Lung (tissue), 12 donors: ENCODE measurements around the gene RAI2. TPM values are rescaled to one million over a fixed set of nuclear protein-coding genes. Genes with fewer than 3 reads are reported as not detected.

Experiments
- ATAC-seq: fragments of 200-7000 bp; cut with Tn5 transposase; one replicate; pipeline ENCODE4 v1.9.1; 2020; ENCODE audit warnings: moderate number of reproducible peaks; ENCODE audit not compliant: insufficient read depth, low FRiP score
- DNase-seq, 3 donors: peaks; one replicate each; pipeline ENCODE4 v3.0.0-alpha.2; 2013 to 2017
- H3K27ac ChIP-seq, 2 donors: one replicate each; pipeline ENCODE4 v1.5.1; 2013; ENCODE audit warnings: mild to moderate bottlenecking in 2 of 2, moderate library complexity in 2 of 2, control low read depth in 1 of 2, inconsistent platforms in 1 of 2, low read depth in 1 of 2, low read length in 1 of 2
- H3K27me3 ChIP-seq, 3 donors: one replicate each; pipeline ENCODE4 v1.5.1; 2013; ENCODE audit warnings: low read length in 2 of 3; ENCODE audit not compliant: control insufficient read depth in 3 of 3, insufficient read depth in 3 of 3
- H3K36me3 ChIP-seq, 4 donors: one replicate each; pipeline ENCODE4 v1.5.1; 2013; ENCODE audit warnings: low read length in 4 of 4, mild to moderate bottlenecking in 1 of 4, moderate library complexity in 1 of 4; ENCODE audit not compliant: control insufficient read depth in 4 of 4, insufficient read depth in 4 of 4
- H3K4me1 ChIP-seq, 5 donors: one replicate each; pipeline ENCODE4 v1.5.1; 2013; ENCODE audit warnings: low read length in 5 of 5, mild to moderate bottlenecking in 2 of 5, moderate library complexity in 1 of 5; ENCODE audit not compliant: control insufficient read depth in 5 of 5, insufficient read depth in 5 of 5
- H3K4me3 ChIP-seq: one replicate; pipeline ENCODE4 v1.5.1; 2013; ENCODE audit warnings: mild to moderate bottlenecking, control low read depth, moderate library complexity
- H3K9ac ChIP-seq, 2 donors: one replicate each; pipeline ENCODE4 v1.5.1; 2013; ENCODE audit warnings: low read length in 2 of 2, control low read depth in 1 of 2; ENCODE audit not compliant: insufficient read depth in 1 of 2
- H3K9me3 ChIP-seq, 4 donors: one replicate each; pipeline ENCODE4 v1.5.1; 2013; ENCODE audit warnings: low read length in 3 of 4, mild to moderate bottlenecking in 1 of 4, moderate library complexity in 1 of 4; ENCODE audit not compliant: control insufficient read depth in 4 of 4, insufficient read depth in 3 of 4
- CTCF ChIP-seq: IDR thresholded peaks from 2 replicates; pipeline ENCODE4 v1.5.1; 2012; ENCODE audit warnings: mild to moderate bottlenecking; ENCODE audit errors: control extremely low read depth, extremely low read depth
- WGBS, 2 donors: extraction: QIAGEN DNeasy Blood & Tissue Kit; methylation state at CpG; one replicate each; pipeline ENCODE4 v1.1.7; 2013; 5-methylcytosine and 5-hydroxymethylcytosine counted together
- polyA plus RNA-seq, 2 donors: library from polyadenylated mRNA; stranded (reverse); fragments of 200-250 nt; gene quantifications; one replicate each; pipeline ENCODE4 v1.2.1, GENCODE V29; 2013
- total RNA-seq, 2 donors: library from RNA; depleted of rRNA in 1 of 2; stranded (reverse); fragments of >200 nt in 1 of 2; gene quantifications; one replicate each; pipeline ENCODE4 v1.2.1, GENCODE V29; 2014 to 2021
- donor health status: control.
- donor health status: control.
- donor health status: Bipolar disorder and iron deficiency.
- donor health status: healthy.
- donor health status: DM: yes; HTN: yes; CAD: no.

Gene RAI2
- total and polyA plus RNA-seq, 4 donors = 11.5 to 19.9 (median 13.6) TPM

GRCh38 chrX:17779434-17779833, 81.7 kb downstream of the RAI2 start:
- no peak for DNase-seq
- Histone ChIP-seq H3K9ac (no peak overlapping the region), H3K36me3 (no peaks in the 10 kb centered on the region), H3K27me3 (peaks cover 3 to 10% (median 4%) of the 10 kb centered on the region in 3 donors), H3K4me1 (no peaks in the 10 kb centered on the region), H3K4me3 (no peak overlapping the region), H3K9me3 (peaks cover 0 to 4% (median 0%) of the 10 kb centered on the region in 4 donors), H3K27ac (no peak overlapping the region)
- ATAC-seq = no peak
- TF ChIP-seq CTCF = no peak
- WGBS, 2 donors = 80 to 97% methylated on average over 4 of the region's 4 CpGs

- Histone ChIP-seq H3K27ac (no peak overlapping the region), H3K9me3 (peaks cover 0 to 4% (median 0%) of the 10 kb centered on the region in 4 donors), H3K4me1 (no peaks in the 10 kb centered on the region), H3K4me3 (no peak overlapping the region), H3K9ac (no peak overlapping the region), H3K36me3 (no peaks in the 10 kb centered on the region), H3K27me3 (peaks cover 3 to 14% (median 8%) of the 10 kb centered on the region in 3 donors)
- ATAC-seq = no peak
- 25 to 58% methylated on average over 2 of the region's 2 CpGs for WGBS, 2 donors
- no peak for DNase-seq
- no peak for TF ChIP-seq CTCF
Measured at GRCh38 chrX:17778997-17779396, 82.1 kb downstream of the RAI2 start.

- H3K9me3 ChIP-seq = peaks cover 0 to 2% (median 0%) of the 10 kb centered on the region in 4 donors
- TF ChIP-seq CTCF = no peak
- 81 to 89% methylated on average over 1 of the region's 1 CpG for WGBS, 2 donors
Measured at GRCh38 chrX:17774053-17774452, 87.0 kb downstream of the RAI2 start.

More at GRCh38 chrX:17774053-17774452, 87.0 kb downstream of the RAI2 start:
- no peak overlapping the region for H3K4me3 ChIP-seq
- no peaks in the 10 kb centered on the region for H3K4me1 ChIP-seq
- ATAC-seq (no peak), DNase-seq (no peak)
- H3K9ac ChIP-seq = no peak overlapping the region
- H3K27me3 ChIP-seq = peaks cover 0 to 53% (median 46%) of the 10 kb centered on the region in 3 donors
- no peaks in the 10 kb centered on the region for H3K36me3 ChIP-seq
- H3K27ac ChIP-seq = no peak overlapping the region
